Effector memory CD4-positive, alpha-beta T cell (primary cell): ENCODE measurements around the gene ABCB11.
"Not testable (repeated sequence)": the region's sequence is repeated elsewhere in the genome, so short reads cannot be mapped to it uniquely, and the experiment has no call there.

ENCODE experiments used
- DNase-seq, 3 donors: peaks; one replicate each; pipeline ENCODE4 v3.0.0-alpha.2; 2020
- H3K27ac ChIP-seq: 2 replicates; pipeline ENCODE4 v1.7.0; 2013; ENCODE audit warnings: mild to moderate bottlenecking, low read length, moderate library complexity; ENCODE audit not compliant: insufficient read depth, poor library complexity, severe bottlenecking
- H3K27me3 ChIP-seq: replicated peaks from 2 replicates; pipeline ENCODE4 v1.7.0; 2013; ENCODE audit warnings: mild to moderate bottlenecking, low read length; ENCODE audit not compliant: insufficient read depth, control insufficient read depth, poor library complexity, severe bottlenecking
- H3K36me3 ChIP-seq: 2 replicates; pipeline ENCODE4 v1.7.0; 2013; ENCODE audit warnings: mild to moderate bottlenecking, low read length, moderate library complexity; ENCODE audit not compliant: control insufficient read depth, insufficient read depth
- H3K4me1 ChIP-seq: 2 replicates; pipeline ENCODE4 v1.7.0; 2013; ENCODE audit warnings: low read length, mild to moderate bottlenecking; ENCODE audit not compliant: control insufficient read depth, insufficient read depth, poor library complexity, severe bottlenecking
- H3K4me3 ChIP-seq: 2 replicates; pipeline ENCODE4 v1.7.0; 2013; ENCODE audit warnings: low read length, low read depth, mild to moderate bottlenecking; ENCODE audit not compliant: insufficient read depth, poor library complexity, severe bottlenecking
- H3K9me3 ChIP-seq: 2 replicates; pipeline ENCODE4 v1.7.0; 2013; ENCODE audit warnings: mild to moderate bottlenecking, low read length, moderate library complexity; ENCODE audit not compliant: control insufficient read depth

ABCB11 gene

DNA sequence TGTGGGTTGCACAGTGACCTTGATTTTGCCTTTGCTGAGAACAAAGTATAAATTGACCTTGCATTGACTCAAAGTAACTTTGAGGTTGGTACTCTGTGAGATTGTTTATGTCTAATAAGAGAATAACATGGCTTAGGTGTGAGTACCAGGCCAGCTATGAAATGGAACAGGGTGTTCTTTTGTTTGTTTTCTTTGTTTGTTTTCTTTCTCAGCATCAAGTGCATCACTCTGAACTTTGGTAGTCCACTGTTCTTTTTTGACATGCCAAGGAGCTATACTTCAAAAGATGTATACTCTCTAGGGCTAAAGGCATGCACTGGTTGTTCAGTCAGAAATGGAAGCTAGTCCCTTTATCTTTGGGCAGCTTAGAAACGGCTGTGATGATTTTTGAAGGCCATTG is 5.1 kb downstream of the ABCB11 start:
- Histone ChIP-seq H3K9me3 (no peaks in the 10 kb centered on the region), H3K4me1 (no peaks in the 10 kb centered on the region), H3K36me3 (no peaks in the 10 kb centered on the region), H3K27me3 (no peaks in the 10 kb centered on the region), H3K4me3 (no peak overlapping the region), H3K27ac (no peak overlapping the region)
- no peak for DNase-seq

DNA sequence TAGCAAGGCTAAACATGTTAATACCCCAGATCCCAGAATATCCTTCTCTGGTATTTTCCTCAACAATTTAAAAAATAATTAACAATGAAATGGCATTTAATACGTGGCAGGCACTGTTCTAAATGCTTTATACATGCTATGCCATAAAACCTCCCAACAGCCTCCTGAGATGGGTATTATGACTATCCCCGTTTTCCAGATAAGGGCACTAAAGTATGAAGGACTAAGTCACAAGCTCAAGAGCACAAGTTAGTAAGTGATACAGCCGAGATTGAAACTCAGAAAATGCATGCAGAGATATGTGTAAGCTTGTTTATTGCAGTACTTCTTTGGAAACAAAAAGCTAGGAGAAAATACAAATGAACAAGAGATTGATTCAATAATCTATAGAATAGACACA is 8.0 kb downstream of the ABCB11 start:
- Histone ChIP-seq H3K9me3 (no peaks in the 10 kb centered on the region), H3K36me3 (no peaks in the 10 kb centered on the region), H3K27me3 (no peaks in the 10 kb centered on the region), H3K27ac (no peak overlapping the region), H3K4me1 (no peaks in the 10 kb centered on the region), H3K4me3 (no peak overlapping the region)
- no peak for DNase-seq

DNA sequence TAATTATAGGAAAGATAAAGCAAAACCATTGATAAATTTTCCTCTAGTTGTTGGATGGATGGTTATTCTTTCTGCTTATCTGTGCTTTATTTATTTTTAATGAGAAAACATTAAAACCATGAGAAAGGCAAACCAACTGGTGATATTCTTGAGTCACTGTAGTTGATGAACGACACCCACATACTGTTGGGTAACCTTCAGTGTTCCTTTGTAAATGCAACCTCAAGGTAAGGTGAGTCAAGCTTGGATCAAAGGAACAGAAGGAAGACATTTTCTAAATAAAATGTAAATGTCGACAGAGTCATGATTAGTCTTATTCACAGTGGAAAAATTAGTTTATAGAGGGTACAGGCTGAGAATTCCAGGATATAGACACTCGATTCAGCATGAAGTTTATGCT is 12.7 kb downstream of the ABCB11 start:
- H3K27ac ChIP-seq, result no peak overlapping the region
- H3K9me3 ChIP-seq, result no peaks in the 10 kb centered on the region
- no peaks in the 10 kb centered on the region for H3K36me3 ChIP-seq
- H3K4me1 ChIP-seq, result no peaks in the 10 kb centered on the region
- no peak overlapping the region for H3K4me3 ChIP-seq
- no peak for DNase-seq
- H3K27me3 ChIP-seq, result no peaks in the 10 kb centered on the region

DNA sequence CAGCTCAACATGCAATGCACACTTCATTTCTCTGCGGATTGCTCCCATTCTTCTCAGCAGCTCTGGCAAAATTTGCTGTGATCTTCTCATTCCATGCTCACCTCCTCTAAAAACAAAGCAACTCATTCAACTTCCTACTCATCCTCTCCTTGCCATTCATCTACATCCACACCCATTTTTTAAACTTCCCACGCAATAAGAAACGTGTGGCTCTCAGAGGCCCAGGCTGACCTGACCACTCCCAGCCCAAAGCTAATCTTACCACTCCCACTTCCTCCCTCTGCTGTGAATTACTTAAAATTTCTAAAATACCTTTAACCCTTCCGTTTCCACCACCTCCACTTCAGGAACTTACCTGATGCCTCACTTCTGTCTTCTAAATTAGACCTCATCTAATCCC is 15.2 kb downstream of the ABCB11 start:
- no peaks in the 10 kb centered on the region for H3K9me3 ChIP-seq
- no peaks in the 10 kb centered on the region for H3K4me1 ChIP-seq
- DNase-seq, result no peak
- H3K27ac ChIP-seq, result no peak overlapping the region
- no peaks in the 10 kb centered on the region for H3K36me3 ChIP-seq
- no peak overlapping the region for H3K4me3 ChIP-seq
- no peaks in the 10 kb centered on the region for H3K27me3 ChIP-seq

DNA sequence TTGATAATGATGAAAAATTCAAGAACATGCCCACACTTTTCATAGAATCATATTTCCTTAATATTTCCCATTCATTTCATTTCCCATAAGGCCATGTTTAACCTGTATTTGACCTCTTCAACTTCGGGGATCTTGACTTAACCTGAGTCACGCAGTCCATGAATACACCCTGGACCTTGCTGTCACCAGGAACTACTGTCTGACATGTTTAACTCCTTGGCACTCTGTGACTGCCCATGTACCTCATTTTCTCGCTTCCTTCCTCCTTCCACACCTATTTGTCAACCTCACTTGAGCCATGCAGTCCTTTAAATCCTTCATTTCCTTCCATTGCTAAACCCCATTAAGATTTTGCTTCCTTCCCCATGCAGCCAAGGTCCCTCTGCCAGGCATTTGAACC is 16.3 kb downstream of the ABCB11 start:
- Histone ChIP-seq H3K4me3 (no peak overlapping the region), H3K27me3 (no peaks in the 10 kb centered on the region), H3K4me1 (no peaks in the 10 kb centered on the region), H3K36me3 (no peaks in the 10 kb centered on the region), H3K27ac (no peak overlapping the region), H3K9me3 (no peaks in the 10 kb centered on the region)
- no peak for DNase-seq

DNA sequence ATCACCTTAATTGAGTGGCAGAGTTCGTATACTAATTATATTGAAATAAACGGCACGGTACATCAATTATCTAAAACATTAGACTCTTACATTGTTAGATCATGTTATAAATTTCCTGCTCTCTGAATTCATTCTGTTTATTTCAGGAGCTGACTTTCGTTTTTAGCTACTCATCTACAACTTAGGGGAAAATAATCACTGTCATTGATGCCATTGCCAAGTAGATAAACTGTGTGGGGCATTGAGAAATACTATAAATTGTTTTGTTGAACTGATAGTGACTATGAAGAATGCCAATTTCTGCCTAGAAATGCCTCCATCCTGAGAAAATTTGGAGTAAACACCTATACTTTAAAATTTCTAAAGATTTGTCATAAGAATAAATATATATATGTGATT is 17.5 kb downstream of the ABCB11 start:
- no peak overlapping the region for H3K27ac ChIP-seq
- no peaks in the 10 kb centered on the region for H3K9me3 ChIP-seq
- H3K4me3 ChIP-seq, result no peak overlapping the region
- no peaks in the 10 kb centered on the region for H3K4me1 ChIP-seq
- H3K27me3 ChIP-seq, result no peaks in the 10 kb centered on the region
- DNase-seq, result no peak
- H3K36me3 ChIP-seq, result no peaks in the 10 kb centered on the region

DNA sequence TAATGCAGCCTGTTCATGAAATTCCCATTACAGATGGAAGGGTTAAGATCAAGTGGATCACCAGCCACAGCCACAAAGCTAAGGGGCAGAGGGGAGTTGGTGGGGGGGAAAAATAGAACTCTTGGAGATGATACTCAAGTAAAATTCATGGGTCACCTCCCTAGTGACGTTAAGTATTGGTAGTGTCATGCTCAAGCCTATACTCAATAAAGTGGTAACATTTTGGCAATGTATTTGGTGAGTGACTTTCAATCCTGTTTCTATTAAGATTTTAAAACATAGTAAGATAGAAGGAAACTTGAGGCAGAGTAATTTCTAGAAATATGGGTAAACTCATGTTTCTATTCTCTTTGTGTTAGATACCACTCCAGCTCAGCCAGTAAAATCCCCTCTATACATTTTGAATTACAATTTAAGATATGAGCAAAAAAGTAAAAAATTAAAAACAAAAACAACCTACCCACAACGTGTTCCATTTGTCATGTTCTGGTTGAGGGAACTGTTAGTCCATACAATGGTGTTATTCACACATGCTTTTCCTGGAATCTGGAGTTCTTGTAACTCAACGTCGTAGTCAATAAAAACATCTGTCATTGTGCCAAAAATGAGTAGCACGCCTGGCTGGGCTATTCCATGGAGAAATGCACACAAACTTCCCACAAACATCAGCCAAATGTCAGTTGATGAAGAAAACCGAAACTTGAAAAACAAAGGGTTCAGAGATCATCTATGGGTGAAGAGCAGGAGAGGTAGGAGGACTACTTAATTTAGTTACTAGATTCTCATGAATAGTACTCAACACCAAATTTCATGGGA is 18.1 kb downstream of the ABCB11 start:
- Histone ChIP-seq H3K36me3 (no peaks in the 10 kb centered on the region), H3K4me1 (peaks cover 1% of the 10 kb centered on the region), H3K27me3 (no peaks in the 10 kb centered on the region), H3K9me3 (no peaks in the 10 kb centered on the region), H3K27ac (no peak overlapping the region), H3K4me3 (no peak overlapping the region)
- DNase-seq, result no peak

DNA sequence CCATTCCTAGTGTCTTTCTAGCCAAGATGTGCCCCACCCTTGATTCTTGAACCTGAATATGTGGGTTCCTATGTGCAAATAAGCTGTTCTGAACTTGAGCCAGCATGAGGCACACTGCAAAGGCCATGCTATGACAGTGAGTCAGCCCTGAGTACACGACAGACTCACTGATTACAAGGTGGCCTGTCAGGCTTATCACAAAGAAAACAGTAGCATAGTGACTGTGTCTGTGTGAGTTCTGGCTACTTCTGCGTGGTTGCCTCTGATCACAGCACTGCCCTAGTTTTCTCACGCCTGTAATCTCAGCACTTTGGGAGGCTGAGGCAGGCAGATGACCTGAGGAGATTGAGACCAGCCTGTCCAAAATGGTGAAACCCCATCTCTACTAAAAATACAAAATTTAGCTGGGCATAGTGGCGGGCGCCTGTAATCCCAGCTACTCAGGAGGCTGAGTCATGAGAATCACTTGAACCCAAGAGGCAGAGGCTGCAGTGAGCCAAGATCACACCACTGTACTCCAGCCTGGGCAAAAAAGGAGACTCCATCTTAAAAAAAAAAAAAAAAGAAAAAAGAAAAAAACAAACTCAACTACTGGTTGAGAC is 18.8 kb downstream of the ABCB11 start:
- H3K36me3 ChIP-seq, H3K4me3 ChIP-seq, H3K27ac ChIP-seq, DNase-seq, H3K4me1 ChIP-seq, H3K9me3 ChIP-seq, H3K27me3 ChIP-seq: not testable (repeated sequence)

DNA sequence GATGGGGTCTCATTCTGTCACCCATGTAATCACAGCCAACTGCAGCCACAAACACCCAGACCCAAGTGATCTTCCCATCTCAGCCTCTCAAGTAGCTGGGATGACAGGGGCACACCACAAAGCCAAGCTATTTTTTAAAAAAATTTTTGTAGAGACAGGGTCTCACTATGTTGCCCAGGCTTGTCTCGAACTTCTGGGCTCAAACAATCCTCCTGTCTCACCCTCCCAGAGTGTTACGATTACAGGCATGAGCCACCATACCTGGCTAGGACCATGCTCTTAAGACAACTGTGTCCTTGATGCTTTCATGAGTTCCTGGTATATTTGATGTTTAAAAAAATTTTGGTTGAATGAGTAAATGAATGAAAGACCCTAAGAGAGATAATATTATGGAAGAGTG is 19.4 kb downstream of the ABCB11 start:
- H3K27me3 ChIP-seq, result no peaks in the 10 kb centered on the region
- peaks cover 3% of the 10 kb centered on the region for H3K4me1 ChIP-seq
- no peak overlapping the region for H3K27ac ChIP-seq
- DNase-seq, result no peak
- no peak overlapping the region for H3K4me3 ChIP-seq
- no peaks in the 10 kb centered on the region for H3K36me3 ChIP-seq
- H3K9me3 ChIP-seq, result no peaks in the 10 kb centered on the region

DNA sequence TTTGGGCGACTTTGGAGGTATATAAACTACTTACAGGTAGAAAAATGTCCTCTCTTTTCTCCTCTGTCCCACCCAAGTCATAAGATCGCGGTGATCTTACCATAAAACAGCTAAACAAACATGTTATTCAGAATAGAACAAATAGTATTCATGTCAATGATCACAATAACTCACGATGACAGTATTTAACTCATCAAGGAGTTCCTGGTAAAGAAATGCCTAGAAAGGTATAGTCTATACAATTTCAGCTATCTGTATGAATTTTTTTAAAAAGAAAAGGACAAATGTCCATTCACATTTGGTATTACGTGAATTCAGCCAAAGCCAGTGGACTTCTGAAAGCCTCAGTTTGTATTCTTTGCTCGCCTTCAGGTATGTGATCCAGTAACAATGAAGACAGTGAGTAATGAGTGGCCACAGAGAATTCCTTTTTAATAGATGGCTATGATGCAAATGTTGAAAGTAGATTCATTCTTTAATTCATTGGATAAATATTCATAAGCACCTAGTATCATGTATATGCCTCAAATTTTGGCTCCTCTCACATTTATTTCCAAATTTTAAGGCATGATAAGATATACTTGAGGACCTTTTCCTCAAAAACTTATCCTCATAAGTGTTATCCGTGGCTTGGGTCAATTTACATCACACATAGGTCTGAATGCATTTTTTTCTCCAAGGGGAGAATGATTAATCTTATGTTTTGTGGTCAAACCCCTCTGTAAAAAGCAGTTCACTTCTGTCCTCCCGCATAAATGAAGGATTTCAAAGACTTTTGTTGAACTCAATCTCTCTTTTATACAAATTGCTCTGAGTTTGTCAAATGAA is 20.3 kb downstream of the ABCB11 start:
- no peak overlapping the region for H3K27ac ChIP-seq

More for the DNA sequence above, 20.3 kb downstream of the ABCB11 start:
- Histone ChIP-seq H3K4me3 (no peak overlapping the region), H3K4me1 (peaks cover 3% of the 10 kb centered on the region), H3K27me3 (no peaks in the 10 kb centered on the region), H3K36me3 (no peaks in the 10 kb centered on the region), H3K9me3 (no peaks in the 10 kb centered on the region)
- DNase-seq, result no peak
